IMR-90 (cell line): ENCODE data around the gene FAM124A.

Source experiments
- CTCF ChIP-seq: conservative IDR thresholded peaks from 2 replicates; pipeline ENCODE4 v1.5.1; 2012; ENCODE audit warnings: mild to moderate bottlenecking, low read depth, low read length, improper control_type of control experiment
- RAD21 ChIP-seq: IDR thresholded peaks from 2 replicates; pipeline ENCODE4 v1.6.1; 2012; ENCODE audit warnings: low read length, improper control_type of control experiment
- RFX5 ChIP-seq: IDR thresholded peaks from 2 replicates; pipeline ENCODE4 v1.8.0; 2012; ENCODE audit warnings: low read depth, mild to moderate bottlenecking, low read length, moderate library complexity

- no peak for TF ChIP-seq CTCF
- TF ChIP-seq RAD21: no peak
- no peak for TF ChIP-seq RFX5
Measured at GRCh38 chr13:51245583-51245982, 23.4 kb downstream of the FAM124A start.
